Muscle of back (tissue), 11 donors: ENCODE results near the gene TBX19. TPM values are rescaled to one million over a fixed set of nuclear protein-coding genes. Genes with fewer than 3 reads are reported as not detected.

Source experiments
- DNase-seq, 3 donors: peaks; one replicate each; pipeline versions ENCODE4 v3.0.0 to v3.0.0-alpha.2; 2013
- polyA plus RNA-seq, 10 donors: library from polyadenylated mRNA; unstranded; fragments of 120-200 nt; gene quantifications; one replicate each; pipeline ENCODE4 v1.2.1, GENCODE V29; 2013; ENCODE audit not compliant: insufficient read length in 10 of 10

TBX19 gene
- polyA plus RNA-seq, 10 donors = 0.99 to 2.6 (median 1.4) TPM

DNA sequence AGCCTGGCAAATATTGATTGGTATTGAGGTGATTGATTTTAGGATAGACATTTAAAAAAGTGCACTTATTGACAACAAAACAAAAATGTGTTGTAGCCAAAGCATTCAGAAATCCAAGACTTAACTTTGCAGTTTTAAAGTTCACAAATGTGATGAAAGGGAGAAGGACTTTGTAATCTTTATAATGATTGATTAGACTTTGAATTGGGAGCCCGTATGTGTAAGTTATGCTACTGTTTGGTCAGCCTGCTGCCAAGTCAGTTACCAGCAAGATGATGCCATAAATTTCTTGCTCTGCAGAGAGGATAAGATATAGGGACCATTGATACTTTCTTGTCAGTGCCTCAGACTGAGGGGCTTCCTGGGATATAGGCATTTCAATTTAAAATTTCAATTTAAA lies 39.5 kb downstream of the TBX19 start:
- DNase-seq = no peak

DNA sequence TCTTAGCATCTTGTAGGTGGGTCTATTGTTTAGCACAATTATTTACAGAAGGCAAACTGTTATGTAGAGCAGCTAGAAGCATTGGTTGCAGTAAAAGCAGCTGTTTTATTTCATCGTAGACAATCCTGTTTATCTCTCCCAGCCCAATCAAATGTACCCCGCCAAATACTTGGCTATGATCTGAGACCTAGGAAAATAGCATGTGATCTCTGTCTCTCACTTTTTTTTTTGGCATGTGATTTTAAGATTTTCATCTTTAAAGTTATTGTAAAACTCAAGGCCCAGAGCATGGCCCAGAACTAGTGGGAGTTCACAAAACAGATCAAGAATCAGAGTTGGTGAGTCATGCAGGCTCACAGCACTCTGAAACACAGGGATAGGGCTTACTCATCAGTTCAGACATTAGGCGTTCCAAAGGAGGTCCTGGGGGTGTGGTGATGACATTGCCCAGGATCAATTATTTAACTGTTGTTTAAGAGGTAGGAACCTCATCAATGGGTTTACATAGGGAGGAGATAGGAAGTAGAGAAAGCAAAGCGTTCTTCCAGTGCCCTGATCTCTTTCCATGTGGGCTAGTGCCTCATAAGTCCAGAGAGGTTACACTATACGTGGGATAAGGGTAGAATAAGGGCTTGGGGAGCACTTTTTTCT lies 40.2 kb downstream of the TBX19 start:
- DNase-seq = peak in 2 of 3 donors; percentile 22 to 59

DNA sequence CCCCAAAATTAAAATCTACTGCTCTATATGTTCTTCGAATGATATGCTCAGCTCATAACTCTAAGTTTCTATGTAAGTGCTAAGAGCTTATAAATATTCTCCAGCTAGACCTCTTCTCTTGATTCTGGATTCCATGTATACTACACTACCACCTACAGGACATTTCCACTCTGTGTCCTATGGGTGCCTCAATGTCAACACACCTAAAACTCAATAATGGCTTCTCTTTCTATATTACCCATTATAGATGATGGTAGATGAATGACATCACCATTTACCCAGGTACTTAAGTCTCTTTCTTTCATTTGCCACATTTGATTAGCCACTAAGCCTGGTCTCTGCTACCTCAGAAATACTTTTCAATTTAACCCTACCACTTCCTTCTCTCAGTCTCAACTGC lies 41.3 kb downstream of the TBX19 start:
- peak in 1 of 3 donors; percentile 34 for DNase-seq

DNA sequence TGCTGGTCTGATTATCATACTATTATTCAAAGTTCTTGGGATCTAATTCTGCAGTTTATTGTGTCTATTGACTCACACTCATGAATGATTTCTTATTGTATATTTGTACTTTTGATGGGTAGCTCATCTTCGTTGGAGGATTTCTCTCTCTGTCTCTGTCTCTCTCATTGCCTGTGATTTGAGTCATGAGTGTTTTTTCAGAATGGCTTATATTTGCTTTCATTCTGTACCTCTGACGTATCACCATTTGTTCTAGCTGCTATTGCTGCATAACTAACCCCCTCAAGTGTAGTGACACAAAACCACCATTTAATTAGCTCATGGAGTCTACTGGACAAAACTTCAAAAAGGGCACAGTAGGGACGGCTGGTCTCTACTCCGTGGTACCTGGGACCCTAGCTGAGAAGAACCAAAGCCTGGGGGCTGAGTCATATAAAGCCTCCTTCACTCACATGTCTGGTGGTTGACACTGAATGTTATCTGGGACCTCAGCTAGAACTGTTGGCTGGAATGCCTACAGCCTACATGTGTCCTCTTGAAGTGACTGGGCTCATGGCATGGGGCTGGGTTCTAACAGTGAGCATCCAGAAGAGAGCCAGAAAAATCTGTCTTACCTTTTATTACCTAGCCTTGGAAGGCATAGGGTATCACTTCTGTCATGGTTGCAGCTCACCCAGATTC lies 44.2 kb downstream of the TBX19 start:
- no peak for DNase-seq

DNA sequence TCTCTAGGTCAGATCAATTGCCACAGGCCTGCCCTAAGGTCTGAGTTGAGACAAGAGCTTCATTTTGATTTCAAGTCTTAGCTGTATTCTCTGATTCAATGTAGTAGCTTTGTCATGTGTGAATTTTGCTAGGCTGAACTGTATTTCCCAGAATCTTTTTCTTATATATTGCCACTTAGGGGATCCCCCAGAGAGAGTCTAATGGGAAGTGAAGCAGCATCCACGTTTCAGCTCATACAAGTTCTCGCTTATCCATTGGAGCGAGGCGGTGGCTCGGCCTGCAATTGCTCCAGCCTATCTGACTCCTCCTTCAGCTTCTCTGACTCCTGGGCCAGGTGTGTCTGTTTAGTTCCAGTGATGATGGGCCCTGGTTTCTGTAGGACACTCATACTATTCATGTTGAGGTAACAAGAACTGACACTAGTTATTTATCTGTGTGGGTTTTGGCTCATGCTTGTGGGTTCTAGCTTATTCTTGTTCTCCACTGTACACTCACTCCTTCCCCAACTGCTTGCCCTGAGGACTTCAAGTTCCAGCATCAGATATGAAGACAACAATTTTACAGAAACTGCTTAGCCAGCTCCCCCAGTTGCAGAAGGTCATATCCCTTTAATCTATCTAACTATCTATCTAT lies 48.2 kb downstream of the TBX19 start:
- no peak for DNase-seq

DNA sequence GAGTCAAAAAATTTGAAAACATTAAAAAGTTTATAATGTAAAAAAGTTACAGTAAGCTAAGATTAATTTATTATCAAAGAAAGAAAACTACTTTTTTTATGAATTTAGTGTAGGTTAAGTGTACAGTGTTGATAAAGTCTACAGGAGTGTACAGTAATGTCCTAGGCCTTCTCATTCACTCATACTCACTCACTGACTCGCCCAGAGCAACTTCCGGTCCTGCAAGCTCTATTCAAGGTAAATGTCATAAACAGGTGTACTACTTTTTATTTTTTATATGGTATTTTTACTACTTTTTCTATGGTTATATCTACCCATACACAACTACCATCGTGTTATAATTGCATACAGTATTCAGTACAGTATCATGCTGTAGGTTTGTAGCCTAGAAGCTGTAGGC lies 49.6 kb downstream of the TBX19 start:
- DNase-seq = no peak

DNA sequence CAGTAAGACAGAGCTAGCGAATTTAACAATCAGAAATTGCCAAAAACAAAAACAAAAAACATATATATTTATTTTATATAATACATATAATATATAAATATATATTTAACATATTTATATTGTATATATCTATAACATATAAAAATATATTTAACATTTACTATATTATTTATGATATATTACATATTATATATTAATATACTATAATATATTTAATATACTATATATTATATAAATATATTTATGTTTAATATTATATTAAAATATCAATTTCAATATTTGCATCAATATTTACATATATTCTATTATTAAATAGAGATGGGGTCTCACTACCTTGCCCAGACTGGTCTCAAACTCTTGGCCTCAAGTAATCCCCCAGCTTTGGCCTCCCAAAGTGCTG lies 50.9 kb downstream of the TBX19 start:
- no peak for DNase-seq

DNA sequence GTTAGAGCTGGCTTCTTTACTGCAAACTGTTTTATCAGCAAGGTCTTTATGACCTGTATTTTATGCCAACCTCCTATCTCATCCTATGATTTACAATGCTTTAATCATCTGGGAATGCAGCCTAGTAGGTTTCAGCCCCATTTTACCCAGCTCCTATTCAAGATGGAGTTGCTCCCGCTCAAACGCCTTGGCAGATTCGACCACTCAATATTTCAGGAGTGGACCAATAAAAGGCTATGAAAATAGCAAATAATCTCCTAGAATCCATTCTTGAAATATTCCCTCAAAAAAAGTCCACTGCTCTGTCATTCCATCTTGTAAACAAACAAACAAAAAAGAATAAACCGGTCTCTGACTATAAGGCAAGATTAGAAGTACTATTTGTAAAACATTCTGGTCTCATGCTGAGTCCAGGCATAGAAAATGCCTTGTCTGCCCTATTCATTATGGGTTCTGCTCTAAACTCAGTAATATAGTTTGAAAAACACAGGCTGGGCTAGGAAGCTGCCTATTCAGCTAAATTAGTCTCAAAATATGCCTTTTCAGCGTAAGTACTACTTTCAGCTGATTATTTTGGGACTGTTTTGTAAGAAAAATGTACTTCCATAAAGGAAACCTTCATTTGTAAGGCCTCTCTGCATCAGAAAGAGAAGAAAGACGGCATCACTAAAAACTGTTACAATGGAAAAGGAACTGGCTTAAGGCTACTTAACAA lies 53.0 kb downstream of the TBX19 start:
- DNase-seq = no peak

DNA sequence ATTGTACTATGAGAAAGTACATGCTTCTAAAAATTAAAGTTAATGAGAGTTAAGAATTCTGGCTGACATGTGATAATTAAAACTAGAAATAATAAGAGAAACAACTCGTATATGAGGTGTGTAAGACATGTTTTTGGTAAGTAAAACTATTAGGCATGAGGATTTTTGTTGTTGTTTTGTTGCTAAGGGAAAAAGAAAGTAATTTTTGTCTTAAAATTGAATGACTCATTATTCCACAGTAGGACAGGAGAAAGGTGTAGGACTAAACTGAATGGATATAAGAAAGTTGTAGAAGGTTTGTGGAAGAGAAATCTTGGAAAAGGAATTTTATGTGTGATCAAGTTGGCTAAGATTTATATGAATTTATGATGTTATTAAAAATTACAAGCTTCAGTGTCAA lies 54.8 kb downstream of the TBX19 start:
- no peak for DNase-seq

DNA sequence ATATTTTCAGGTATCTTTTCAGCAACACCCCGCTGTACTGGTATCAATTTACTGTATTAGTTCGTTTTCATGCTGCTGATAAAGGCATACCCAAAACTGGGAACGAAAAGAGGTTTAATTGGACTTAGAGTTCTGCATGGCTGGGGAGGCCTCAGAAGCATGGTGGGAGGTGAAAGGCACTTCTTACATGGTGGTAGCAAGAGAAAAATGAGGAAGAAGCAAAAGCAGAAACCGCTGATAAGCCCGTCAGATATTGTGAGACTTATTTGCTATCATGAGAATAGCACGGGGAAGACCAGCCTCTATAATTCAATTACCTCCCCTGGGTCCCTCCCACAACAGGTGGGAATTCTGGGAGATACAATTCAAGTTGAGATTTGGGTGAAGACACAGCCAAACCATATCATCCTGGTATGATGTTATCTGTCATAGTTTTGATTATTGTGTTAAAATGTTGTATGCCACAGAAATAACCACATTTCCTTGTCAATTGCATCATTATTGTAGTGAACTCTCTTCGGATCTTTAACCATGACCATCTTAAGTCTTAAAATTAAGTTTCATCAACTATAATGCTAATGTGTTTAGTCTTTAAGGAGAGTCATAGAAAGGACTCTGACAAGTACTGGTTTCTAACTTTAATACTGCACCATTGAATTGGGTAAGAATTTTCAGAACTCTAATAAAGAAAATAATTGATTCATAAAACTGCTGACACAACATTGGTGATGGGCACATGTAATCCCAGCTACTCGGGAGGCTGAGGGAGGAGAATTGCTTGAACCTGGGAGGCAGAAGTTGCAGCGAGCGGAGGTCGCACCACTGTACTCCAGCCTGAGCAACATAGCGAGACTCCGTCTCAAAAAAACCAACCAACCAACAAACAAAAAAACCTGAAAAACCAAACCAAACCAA lies 58.2 kb downstream of the TBX19 start:
- DNase-seq = no peak

DNA sequence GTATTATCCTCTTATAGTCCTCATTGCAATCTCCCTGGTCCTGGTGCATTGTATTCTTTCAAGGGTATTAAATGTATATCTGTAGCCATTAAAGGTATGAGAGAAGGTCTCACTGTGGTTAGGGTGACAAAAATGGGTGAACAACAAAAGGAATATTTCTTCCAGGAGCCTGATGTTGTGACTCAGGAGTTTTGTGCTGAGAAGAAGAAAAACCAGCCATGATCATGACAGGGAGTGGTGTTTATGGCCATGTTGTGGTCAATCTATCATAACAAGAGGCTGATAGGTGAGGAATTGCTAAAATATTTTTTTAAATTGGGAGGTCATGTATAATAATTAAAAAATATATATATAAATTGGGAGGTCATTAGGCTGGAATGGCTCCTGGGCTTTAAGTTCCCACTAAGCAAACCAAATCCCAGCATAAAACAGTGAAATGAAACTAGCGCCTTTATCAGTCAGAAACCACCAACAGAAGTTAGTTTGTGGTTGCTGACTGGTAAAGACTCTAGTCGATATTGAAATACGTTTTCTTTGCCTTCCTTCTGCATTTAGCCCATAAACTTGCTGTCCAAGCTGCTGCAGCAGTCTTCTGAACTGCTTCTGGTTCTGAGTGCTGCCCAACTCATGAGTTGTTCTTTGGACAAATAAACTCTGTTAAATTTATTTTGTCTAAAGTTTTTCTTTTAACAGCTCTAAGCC lies 60.3 kb downstream of the TBX19 start:
- DNase-seq = no peak

DNA sequence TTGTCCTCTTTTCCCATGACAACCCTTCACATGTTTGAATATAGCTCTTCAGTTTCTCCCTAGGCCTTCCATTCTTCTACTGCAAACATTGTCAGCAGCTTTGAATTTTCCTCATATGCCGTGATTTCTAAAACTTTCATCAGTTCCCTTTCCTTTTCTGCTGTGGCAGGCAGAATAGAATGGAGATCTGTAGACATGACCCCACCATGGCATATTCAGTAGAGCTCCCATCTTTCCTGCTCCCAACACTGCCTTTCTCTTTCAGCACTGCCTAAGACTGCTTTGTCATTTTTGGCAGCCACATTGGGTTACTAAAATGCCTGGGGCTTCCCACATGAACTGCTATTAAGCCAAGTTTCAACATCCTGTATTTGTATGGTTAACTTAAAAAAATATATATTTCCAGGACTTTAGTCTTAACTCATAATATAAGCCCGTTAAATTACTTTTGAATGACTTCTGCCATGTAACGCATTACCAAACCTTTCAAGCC lies 60.9 kb downstream of the TBX19 start:
- no peak for DNase-seq

DNA sequence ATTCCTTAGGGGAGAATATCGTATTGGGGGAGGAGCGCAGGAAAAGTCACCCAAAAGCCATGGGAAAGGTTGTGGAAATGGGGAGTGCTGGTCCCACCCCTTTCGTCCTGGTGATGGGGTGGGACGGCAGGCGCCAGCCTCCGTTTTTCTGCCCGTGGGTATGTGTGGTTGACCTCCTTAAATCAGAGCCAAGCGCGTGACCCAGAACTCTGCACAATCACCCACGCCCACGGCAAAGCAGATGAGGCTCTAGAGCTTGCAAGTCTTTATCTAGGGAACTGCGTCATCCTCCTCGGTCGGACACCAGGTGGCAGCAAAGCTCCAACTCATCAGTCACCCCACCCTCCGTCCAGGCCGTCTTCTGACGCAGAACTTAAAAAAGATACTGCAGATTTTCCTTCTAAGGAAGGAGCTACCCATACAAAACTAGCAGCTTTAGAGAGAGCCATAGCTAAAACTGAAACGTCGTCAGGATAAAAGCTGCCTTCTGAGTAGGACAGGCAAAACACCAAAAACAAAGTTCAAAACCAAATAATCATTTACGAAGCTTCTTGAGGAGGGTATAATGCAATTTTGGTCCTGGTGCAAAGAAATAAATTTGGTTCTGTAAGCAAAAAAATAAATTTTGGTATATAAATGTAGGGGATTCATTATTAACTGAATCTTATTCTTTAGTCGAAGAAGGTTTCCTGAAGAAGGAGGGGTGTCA lies 62.0 kb downstream of the TBX19 start:
- peak; percentile 82 to 93 (median 91) for DNase-seq

DNA sequence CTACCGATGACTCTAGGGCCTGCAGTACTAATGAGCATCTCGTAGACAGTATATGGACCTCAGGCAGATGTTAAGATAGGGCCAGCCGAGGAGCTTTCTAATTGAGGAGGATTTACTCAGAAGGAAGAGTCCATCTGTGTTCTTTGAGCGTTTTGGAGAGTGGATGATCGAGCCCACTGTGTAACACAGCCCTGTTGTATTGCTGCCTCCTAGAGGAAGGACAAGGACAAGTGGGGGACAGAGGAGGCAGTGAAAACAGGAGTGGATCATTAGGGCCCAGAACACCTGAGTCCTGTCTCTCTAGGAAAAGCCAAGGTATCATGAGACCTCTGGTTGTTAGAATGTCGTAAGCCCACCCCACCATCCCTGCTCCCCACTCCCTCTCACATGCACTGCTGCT lies 62.9 kb downstream of the TBX19 start:
- DNase-seq = no peak

DNA sequence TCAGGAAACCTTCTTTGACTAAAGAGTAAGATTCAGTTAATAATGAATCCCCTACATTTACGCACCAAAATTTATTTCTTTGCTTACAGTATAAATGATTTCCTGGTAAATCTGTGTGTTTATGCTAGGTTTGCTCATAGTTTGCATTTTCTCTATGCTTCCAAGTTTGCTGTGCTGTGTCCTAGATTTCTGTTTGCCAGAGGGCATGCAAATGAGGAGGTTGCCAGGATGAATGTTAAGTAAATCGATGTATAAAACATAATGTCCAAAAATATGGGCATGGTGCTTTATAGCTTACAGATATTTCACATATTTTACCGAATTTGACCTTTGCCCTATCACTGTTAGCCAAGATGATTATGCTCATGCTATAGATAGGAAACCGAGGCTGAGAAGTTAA lies 63.8 kb downstream of the TBX19 start:
- DNase-seq = no peak

DNA sequence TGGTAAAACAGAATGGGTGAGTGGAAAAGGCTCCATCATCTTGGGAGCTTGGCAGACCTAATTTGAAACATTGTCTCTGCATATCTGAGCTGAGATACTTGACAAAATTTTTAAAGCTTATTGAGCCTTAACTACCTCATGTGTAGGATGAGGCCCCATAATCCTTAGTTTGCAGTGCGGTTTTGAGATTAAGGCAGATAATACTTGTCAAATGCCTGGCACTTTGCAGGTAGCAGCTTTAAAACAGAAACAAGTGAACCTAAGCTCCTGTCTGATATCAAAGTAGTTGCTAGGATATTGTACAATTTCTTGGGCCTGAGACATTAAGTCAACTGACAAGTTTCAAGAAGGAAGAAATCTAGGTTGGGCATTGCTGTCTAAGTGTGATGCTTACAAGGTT lies 65.3 kb downstream of the TBX19 start:
- no peak for DNase-seq

DNA sequence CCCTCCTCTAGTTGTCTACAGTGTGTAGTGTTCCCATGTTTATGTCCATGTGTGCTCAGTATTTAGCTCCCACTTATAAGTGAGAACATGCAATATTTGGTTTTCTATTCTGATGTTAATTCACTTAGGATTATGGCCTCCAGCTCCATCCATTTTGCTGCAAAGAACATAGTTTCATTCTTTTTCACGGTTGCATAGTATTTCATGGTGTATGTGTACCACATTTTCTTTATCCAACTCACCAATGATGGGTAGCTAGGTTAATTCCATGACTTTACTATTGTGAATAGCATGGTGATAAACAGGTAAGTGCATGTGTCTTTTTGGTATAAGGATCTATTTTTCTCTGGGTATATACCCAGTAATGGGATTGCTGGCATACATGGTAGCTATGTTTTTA lies 67.0 kb downstream of the TBX19 start:
- no peak for DNase-seq

DNA sequence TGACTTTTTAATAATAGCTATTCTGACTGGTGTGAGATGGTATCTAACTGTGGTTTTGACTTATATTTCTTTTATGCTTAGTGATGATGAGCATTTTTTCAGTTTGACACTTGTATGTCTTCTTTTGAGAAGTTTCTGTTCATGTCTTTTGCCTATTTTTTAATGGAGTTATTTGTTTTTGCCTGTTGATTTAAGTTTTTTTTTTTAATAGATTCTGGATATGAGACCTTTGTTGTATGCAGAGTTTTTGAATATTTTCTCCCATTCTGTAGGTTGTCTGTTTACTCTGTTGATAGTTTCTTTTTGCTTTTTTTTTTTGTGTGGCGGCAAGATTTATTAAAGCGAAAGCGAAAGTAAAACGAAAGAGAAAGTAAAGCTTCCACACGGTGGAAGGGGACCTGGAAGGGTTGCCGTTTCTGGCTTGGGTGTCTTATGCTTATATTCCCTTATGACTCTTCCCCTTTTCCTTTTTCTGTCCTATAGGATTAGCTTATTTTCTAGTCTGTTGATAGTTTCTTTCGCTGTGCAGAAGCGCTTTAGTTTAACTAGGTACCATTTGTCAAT lies 67.6 kb downstream of the TBX19 start:
- no peak for DNase-seq
